Measurements from ENCODE around the gene N4BP2L1. TPM values are rescaled to one million over a fixed set of nuclear protein-coding genes. Genes with fewer than 3 reads are reported as not detected.
"Not testable (repeated sequence)": the region's sequence is repeated elsewhere in the genome, so short reads cannot be mapped to it uniquely, and the experiment has no call there.

The N4BP2L1 gene
- total and polyA plus RNA-seq, 8 donors, result 4.9 to 46.1 (median 15.1) TPM

DNA sequence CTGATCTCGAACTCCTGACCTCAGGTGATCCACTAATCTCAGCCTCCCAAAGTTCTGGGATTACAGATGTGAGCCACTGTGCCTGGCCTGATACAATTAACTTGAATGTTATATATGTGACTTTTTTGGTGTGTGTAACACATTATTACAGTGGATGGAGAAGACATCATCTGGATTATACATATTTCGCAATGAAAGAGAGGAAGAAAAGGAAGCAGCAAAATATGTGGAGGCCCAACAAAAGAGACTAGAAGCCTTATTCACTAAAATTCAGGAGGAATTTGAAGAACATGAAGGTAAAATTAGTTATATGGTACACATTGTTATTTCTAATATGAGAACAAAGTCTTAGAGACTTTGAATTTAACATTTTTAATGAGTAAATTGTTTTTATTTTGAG is 57.1 kb downstream of the N4BP2L1 start:
- H3K9me3 ChIP-seq, result no peaks in the 10 kb centered on the region
- no peak overlapping the region for H3K27ac ChIP-seq
- no peaks in the 10 kb centered on the region for H3K27me3 ChIP-seq
- 95 to 98% (median 97%) methylated on average over 2 of the region's 2 CpGs for WGBS, 5 donors
- TF ChIP-seq EP300 (IDR thresholded peaks at IDR 0.05) (no peak), POLR2AphosphoS5 (IDR thresholded peaks at IDR 0.05) (no peak), POLR2A (IDR thresholded peaks at IDR 0.05) (no peak)
- TF ChIP-seq, protein P1, sequence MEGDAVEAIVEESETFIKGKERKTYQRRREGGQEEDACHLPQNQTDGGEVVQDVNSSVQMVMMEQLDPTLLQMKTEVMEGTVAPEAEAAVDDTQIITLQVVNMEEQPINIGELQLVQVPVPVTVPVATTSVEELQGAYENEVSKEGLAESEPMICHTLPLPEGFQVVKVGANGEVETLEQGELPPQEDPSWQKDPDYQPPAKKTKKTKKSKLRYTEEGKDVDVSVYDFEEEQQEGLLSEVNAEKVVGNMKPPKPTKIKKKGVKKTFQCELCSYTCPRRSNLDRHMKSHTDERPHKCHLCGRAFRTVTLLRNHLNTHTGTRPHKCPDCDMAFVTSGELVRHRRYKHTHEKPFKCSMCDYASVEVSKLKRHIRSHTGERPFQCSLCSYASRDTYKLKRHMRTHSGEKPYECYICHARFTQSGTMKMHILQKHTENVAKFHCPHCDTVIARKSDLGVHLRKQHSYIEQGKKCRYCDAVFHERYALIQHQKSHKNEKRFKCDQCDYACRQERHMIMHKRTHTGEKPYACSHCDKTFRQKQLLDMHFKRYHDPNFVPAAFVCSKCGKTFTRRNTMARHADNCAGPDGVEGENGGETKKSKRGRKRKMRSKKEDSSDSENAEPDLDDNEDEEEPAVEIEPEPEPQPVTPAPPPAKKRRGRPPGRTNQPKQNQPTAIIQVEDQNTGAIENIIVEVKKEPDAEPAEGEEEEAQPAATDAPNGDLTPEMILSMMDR (IDR thresholded peaks at IDR 0.05), result no peak
- no peaks in the 10 kb centered on the region for H3K36me3 ChIP-seq
- intact Hi-C loops (cut with DNase I; ENCODE audit: low total_unique reads), result no loop called here
- no peak for DNase-seq
- H3K4me3 ChIP-seq, result no peak overlapping the region
- H3K4me1 ChIP-seq, result no peaks in the 10 kb centered on the region

DNA sequence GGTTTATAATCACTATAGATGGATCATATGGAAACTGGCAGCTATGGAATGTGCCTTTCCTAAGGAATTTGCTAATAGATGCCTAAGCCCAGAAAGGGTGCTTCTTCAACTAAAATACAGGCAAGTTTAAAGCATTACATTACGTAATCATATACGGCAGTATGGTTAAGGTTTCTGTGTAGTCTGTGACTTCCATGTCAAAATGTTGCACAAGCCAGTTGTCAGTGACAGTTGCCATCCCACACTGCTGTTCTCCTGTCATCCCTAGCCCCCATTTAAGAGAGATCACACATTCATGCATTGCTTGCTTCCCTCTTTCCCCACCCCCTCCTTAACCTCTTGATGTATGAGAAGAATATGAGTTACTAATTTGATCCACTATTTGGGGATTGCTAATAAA is 65.4 kb downstream of the N4BP2L1 start:
- intact Hi-C loops (cut with DNase I; ENCODE audit: low total_unique reads), result no loop called here
- 77 to 98% (median 95%) methylated on average over 2 of the region's 2 CpGs for WGBS, 5 donors
- no peak overlapping the region for H3K4me3 ChIP-seq
- no peaks in the 10 kb centered on the region for H3K27me3 ChIP-seq
- H3K4me1 ChIP-seq, result no peaks in the 10 kb centered on the region
- no peak for TF ChIP-seq POLR2A (IDR thresholded peaks at IDR 0.05)
- TF ChIP-seq POLR2AphosphoS5 (IDR thresholded peaks at IDR 0.05), result no peak
- TF ChIP-seq, protein P1 (IDR thresholded peaks at IDR 0.05), result no peak
- no peak for TF ChIP-seq EP300 (IDR thresholded peaks at IDR 0.05)
- H3K27ac ChIP-seq, result no peak overlapping the region
- H3K36me3 ChIP-seq, result no peaks in the 10 kb centered on the region
- no peak for DNase-seq
- no peaks in the 10 kb centered on the region for H3K9me3 ChIP-seq

DNA sequence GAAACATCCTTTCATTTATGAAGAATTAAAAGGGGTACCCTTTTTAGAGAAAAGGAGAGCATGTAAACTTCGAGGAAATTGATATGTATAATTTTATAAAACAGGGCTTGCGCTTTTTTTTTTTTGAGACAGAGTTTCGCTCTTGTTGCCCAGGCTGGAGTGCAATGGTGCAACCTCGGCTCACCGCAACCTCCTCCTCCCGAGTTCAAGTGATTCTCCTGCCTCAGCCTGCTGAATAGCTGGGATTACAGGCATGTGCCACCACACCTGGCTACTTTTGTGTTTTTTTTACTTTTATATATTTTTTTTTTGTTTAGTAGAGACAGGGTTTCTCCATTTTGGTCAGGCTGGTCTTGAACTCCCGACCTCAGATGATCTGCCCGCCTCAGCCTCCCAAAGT is 72.0 kb downstream of the N4BP2L1 start:
- WGBS, 5 donors, result 95 to 99% (median 97%) methylated on average over 8 of the region's 8 CpGs
- DNase-seq; H3K27me3 ChIP-seq; H3K9me3 ChIP-seq; H3K4me3 ChIP-seq; H3K27ac ChIP-seq; H3K4me1 ChIP-seq; intact Hi-C loops (cut with DNase I; ENCODE audit: low total_unique reads); H3K36me3 ChIP-seq: not testable (repeated sequence)

DNA sequence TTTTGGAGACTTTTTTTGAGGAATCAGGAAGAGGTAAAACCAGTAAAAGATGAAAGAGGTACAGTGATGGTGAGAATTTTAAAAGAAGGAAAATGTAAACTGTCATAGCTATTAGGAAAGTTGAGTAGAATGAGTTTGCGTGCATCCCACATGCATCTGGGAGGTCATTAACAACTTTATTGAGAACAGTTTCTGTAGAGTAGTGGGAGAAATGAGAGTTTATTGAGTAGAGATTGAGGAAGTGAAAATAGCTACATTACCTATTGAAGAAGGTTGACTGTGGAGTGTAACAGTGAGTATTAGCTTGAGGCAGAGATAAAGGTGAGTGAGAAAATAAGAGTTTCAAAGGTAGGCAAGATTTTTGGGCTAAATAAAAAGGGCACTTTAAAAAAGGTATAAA is 73.9 kb downstream of the N4BP2L1 start:
- Histone ChIP-seq H3K36me3 (no peaks in the 10 kb centered on the region), H3K27me3 (no peaks in the 10 kb centered on the region), H3K9me3 (no peaks in the 10 kb centered on the region), H3K4me1 (no peaks in the 10 kb centered on the region), H3K4me3 (no peak overlapping the region), H3K27ac (no peak overlapping the region)
- 94 to 100% (median 97%) methylated on average over 1 of the region's 1 CpG for WGBS, 5 donors
- TF ChIP-seq POLR2A (IDR thresholded peaks at IDR 0.05), result no peak
- TF ChIP-seq POLR2AphosphoS5 (IDR thresholded peaks at IDR 0.05), result no peak
- TF ChIP-seq EP300 (IDR thresholded peaks at IDR 0.05), result no peak
- TF ChIP-seq, protein P1 (IDR thresholded peaks at IDR 0.05), result no peak
- intact Hi-C loops (cut with DNase I; ENCODE audit: low total_unique reads), result no loop called here
- DNase-seq, result no peak

DNA sequence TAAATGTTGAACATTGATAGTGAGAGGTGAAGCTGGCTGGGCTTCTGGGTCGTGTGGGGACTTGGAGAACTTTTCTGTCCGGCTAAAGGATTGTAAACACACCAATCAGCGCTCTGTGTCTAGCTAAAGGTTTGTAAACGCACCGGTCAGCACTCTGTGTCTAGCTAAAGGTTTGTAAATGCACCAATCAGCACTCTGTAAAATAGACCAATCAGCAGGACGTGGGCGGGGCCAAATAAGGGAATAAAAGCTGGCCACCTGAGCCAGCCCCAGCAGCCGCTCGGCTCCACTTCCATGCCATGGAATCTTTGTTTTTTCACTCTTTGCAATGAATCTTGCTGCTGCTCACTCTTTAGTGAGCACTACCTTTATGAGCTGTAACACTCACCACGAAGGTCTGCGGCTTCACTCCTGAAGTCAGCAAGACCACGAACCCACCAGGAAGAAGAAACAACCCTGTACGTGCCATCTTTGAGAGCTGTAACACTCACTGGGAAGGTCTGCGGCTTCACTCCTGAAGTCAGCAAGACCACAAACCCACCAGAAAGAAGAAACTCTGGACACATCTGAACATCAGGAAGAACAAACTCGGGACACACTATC is 77.0 kb downstream of the N4BP2L1 start:
- DNase-seq; intact Hi-C loops (cut with DNase I; ENCODE audit: low total_unique reads); H3K4me3 ChIP-seq; H3K4me1 ChIP-seq; H3K9me3 ChIP-seq; H3K27ac ChIP-seq; H3K36me3 ChIP-seq; H3K27me3 ChIP-seq: not testable (repeated sequence)
- 90 to 93% (median 92%) methylated on average over 15 of the region's 15 CpGs for WGBS, 5 donors

Small RNAs within 50 kb of the gene (small RNA-seq; reads per million reads assigned to genes)
- gene RF00190, result 0 reads per million in 4 donors

Other genes with a start within 250 kb of the N4BP2L1 start
- not detected for gene ZAR1L, start 112.8 kb downstream of the N4BP2L1 start, total RNA-seq
- not detected for gene ZAR1L, start 112.8 kb downstream of the N4BP2L1 start, polyA plus RNA-seq
- 10 to 100 TPM in 1 of 5 donors, 1 to 10 TPM in 2, under 1 TPM in 2; 0.58 to 16.2 (median 4.6) TPM for gene BRCA2, start 112.6 kb downstream of the N4BP2L1 start, total RNA-seq
- gene BRCA2, start 112.6 kb downstream of the N4BP2L1 start, polyA plus RNA-seq, result 1 to 10 TPM in 2 of 3 donors, under 1 TPM in 1; 0.53 to 1.2 (median 1.1) TPM
- gene N4BP2L2, start 110.7 kb upstream of the N4BP2L1 start, total RNA-seq, result 100 to 1,000 TPM; 105 to 232 (median 149) TPM
- gene N4BP2L2, start 110.7 kb upstream of the N4BP2L1 start, polyA plus RNA-seq, result 10 to 100 TPM; 25.5 to 48.3 (median 43.9) TPM
- 100 to 1,000 TPM in 1 of 5 donors, 10 to 100 TPM in 4; 10.5 to 121 (median 50.1) TPM for gene PDS5B, start 158.3 kb upstream of the N4BP2L1 start, total RNA-seq
- 10 to 100 TPM in 1 of 3 donors, 1 to 10 TPM in 2; 4.3 to 10.4 (median 7.0) TPM for gene PDS5B, start 158.3 kb upstream of the N4BP2L1 start, polyA plus RNA-seq

Measured in stomach (tissue), 9 donors.